ENCODE data around the gene DCDC1. TPM values are rescaled to one million over a fixed set of nuclear protein-coding genes. Genes with fewer than 3 reads are reported as not detected.

DCDC1 gene
- total and polyA plus RNA-seq, 2 donors: 0.09 to 1.2 TPM

- no peak for DNase-seq (ENCODE audit: extremely low spot score)
- Histone ChIP-seq H3K27ac (ENCODE audit: low read depth) (no peak overlapping the region), H3K4me3 (ENCODE audit: low read depth, low read length) (no peak overlapping the region), H3K4me1 (ENCODE audit: insufficient read depth) (no peaks in the 10 kb centered on the region), H3K36me3 (ENCODE audit: insufficient read depth) (no peaks in the 10 kb centered on the region)
- 38% methylated on average over 3 of the region's 3 CpGs for WGBS
These were observed 368.1 kb downstream of the DCDC1 start for GRCh38 chr11:31001427-31001826.

DNA sequence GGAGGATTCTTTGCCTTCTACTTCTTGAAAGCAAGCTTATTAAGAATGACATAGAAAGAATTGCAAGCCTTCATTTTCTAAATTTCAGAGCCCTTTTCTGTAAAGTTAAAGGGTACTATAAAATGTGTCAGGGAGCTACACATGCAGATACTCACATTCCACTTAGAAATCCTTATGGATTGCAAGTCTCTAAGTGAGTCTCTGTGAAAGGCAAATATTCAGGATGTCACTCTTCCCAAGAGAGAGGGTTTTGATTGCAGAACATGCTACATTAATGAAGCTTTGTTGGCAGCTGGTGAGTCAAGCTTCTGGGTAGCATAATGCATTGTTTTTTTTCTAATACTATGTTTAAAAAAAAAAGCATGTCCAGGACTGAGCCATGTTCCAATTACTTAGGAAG, 369.2 kb downstream of the DCDC1 start:
- no peaks in the 10 kb centered on the region for H3K36me3 ChIP-seq (ENCODE audit: insufficient read depth)
- DNase-seq (ENCODE audit: extremely low spot score): no peak
- no peak overlapping the region for H3K4me3 ChIP-seq (ENCODE audit: low read depth, low read length)
- no peaks in the 10 kb centered on the region for H3K4me1 ChIP-seq (ENCODE audit: insufficient read depth)
- H3K27ac ChIP-seq (ENCODE audit: low read depth): no peak overlapping the region

GRCh38 chr11:30992513-30992849, 377.1 kb downstream of the DCDC1 start:
- no peaks in the 10 kb centered on the region for H3K36me3 ChIP-seq (ENCODE audit: insufficient read depth)
- no peak for DNase-seq (ENCODE audit: extremely low spot score)
- WGBS: 43% methylated on average over 1 of the region's 1 CpG
- H3K4me1 ChIP-seq (ENCODE audit: insufficient read depth): no peaks in the 10 kb centered on the region
- no peak overlapping the region for H3K27ac ChIP-seq (ENCODE audit: low read depth)
- H3K4me3 ChIP-seq (ENCODE audit: low read depth, low read length): no peak overlapping the region

GRCh38 chr11:30991802-30992512, 377.6 kb downstream of the DCDC1 start:
- H3K27ac ChIP-seq (ENCODE audit: low read depth): no peak overlapping the region
- H3K4me3 ChIP-seq (ENCODE audit: low read depth, low read length): no peak overlapping the region
- WGBS: 82% methylated on average over 2 of the region's 2 CpGs
- H3K36me3 ChIP-seq (ENCODE audit: insufficient read depth): no peaks in the 10 kb centered on the region
- DNase-seq (ENCODE audit: extremely low spot score): no peak
- H3K4me1 ChIP-seq (ENCODE audit: insufficient read depth): no peaks in the 10 kb centered on the region

DNA sequence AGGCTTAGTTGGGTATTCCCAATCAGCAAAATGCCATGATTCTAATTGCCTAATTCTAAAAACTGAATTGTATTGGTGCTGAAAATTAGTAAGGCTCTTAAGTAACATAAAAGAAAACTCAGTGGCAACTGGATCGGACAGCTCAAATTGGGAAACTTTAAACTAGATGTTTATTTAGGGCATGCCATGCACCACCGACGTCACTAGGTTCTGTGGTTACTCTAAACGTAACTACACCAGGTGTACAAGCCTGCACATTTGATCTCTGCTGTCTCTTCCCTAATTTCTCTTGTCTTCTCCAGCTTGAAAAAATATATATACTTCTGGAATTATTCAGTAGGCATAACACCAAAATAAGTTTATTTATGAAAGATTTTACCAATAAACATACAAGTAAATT, 378.2 kb downstream of the DCDC1 start:
- Histone ChIP-seq H3K27ac (ENCODE audit: low read depth) (no peak overlapping the region), H3K4me1 (ENCODE audit: insufficient read depth) (no peaks in the 10 kb centered on the region), H3K36me3 (ENCODE audit: insufficient read depth) (no peaks in the 10 kb centered on the region), H3K4me3 (ENCODE audit: low read depth, low read length) (no peak overlapping the region)
- DNase-seq (ENCODE audit: extremely low spot score): no peak
- WGBS: 82% methylated on average over 4 of the region's 4 CpGs

DNA sequence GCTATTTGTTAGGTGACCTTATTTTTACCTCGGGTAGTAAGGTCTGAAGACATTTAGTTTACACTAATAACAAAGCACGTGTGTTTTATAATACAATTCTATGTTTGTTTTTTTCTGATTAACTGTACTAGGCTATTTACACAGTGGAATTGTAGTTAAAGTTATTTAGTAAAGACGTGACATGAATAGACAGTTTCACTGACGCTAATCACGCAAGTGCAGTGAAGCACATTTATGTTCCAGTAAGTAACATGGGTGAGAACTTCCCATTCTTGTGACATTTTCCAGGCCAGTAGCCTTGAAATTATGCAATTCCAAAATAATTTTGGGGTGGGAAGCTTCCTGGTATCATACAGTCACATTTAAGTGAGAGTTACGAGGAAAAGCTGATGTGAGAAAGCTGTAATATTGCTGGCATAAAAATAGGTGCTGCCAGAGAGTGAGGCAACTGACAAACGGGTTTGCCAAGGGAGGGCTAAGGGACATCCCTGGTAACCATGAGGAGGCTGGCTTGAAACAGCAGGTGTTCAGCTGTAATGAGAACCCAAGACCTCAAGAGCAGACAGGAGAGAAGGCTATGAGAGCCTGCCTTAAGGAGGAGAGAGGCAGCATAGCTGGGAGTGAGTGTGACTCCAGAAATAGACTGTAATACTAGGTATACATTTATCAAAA, 378.8 kb downstream of the DCDC1 start:
- DNase-seq (ENCODE audit: extremely low spot score): no peak
- no peaks in the 10 kb centered on the region for H3K4me1 ChIP-seq (ENCODE audit: insufficient read depth)
- no peaks in the 10 kb centered on the region for H3K36me3 ChIP-seq (ENCODE audit: insufficient read depth)
- H3K27ac ChIP-seq (ENCODE audit: low read depth): no peak overlapping the region
- H3K4me3 ChIP-seq (ENCODE audit: low read depth, low read length): no peak overlapping the region
- WGBS: 75% methylated on average over 7 of the region's 7 CpGs

DNA sequence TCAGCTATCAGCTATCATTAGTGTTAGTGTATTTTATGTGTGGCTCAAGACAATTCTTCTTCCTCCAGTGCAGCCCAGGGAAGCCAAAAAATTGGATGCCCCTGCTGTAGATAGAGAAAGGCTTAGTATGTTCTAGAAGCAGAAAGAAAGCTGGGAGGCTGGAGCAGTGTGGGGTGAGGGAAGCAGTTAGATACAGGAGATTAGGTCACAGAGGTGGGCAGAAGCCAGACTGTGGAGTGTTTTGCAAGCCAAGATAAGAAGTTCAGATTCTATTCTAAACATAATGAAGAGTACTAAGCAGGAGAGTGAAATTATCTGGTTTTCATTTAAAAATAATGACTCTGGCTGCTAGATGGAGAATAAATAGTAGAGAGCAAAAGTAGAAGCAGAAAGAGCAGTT, 381.7 kb downstream of the DCDC1 start:
- DNase-seq (ENCODE audit: extremely low spot score): no peak
- Histone ChIP-seq H3K36me3 (ENCODE audit: insufficient read depth) (no peaks in the 10 kb centered on the region), H3K4me1 (ENCODE audit: insufficient read depth) (no peaks in the 10 kb centered on the region), H3K27ac (ENCODE audit: low read depth) (no peak overlapping the region), H3K4me3 (ENCODE audit: low read depth, low read length) (no peak overlapping the region)

- Histone ChIP-seq H3K4me3 (ENCODE audit: low read depth, low read length) (no peak overlapping the region), H3K4me1 (ENCODE audit: insufficient read depth) (no peaks in the 10 kb centered on the region), H3K36me3 (ENCODE audit: insufficient read depth) (no peaks in the 10 kb centered on the region), H3K27ac (ENCODE audit: low read depth) (no peak overlapping the region)
- DNase-seq (ENCODE audit: extremely low spot score): no peak
These were observed 384.0 kb downstream of the DCDC1 start for GRCh38 chr11:30985536-30985935.

- Histone ChIP-seq H3K27ac (ENCODE audit: low read depth) (no peak overlapping the region), H3K4me1 (ENCODE audit: insufficient read depth) (no peaks in the 10 kb centered on the region)
- WGBS: 68% methylated on average over 3 of the region's 3 CpGs
These were observed 384.7 kb downstream of the DCDC1 start for GRCh38 chr11:30984827-30985226.

GRCh38 chr11:30984442-30984816, 385.1 kb downstream of the DCDC1 start:
- no peaks in the 10 kb centered on the region for H3K36me3 ChIP-seq (ENCODE audit: insufficient read depth)
- 48% methylated on average over 4 of the region's 4 CpGs for WGBS
- no peak overlapping the region for H3K4me3 ChIP-seq (ENCODE audit: low read depth, low read length)
- no peak overlapping the region for H3K27ac ChIP-seq (ENCODE audit: low read depth)
- DNase-seq (ENCODE audit: extremely low spot score): no peak
- H3K4me1 ChIP-seq (ENCODE audit: insufficient read depth): no peaks in the 10 kb centered on the region

More at GRCh38 chr11:30984827-30985226, 384.7 kb downstream of the DCDC1 start:
- no peaks in the 10 kb centered on the region for H3K36me3 ChIP-seq (ENCODE audit: insufficient read depth)
- H3K4me3 ChIP-seq (ENCODE audit: low read depth, low read length): no peak overlapping the region
- DNase-seq (ENCODE audit: extremely low spot score): no peak

- 50% methylated on average over 6 of the region's 6 CpGs for WGBS
- Histone ChIP-seq H3K36me3 (ENCODE audit: insufficient read depth) (no peaks in the 10 kb centered on the region), H3K4me3 (ENCODE audit: low read depth, low read length) (no peak overlapping the region), H3K4me1 (ENCODE audit: insufficient read depth) (no peaks in the 10 kb centered on the region), H3K27ac (ENCODE audit: low read depth) (no peak overlapping the region)
- no peak for DNase-seq (ENCODE audit: extremely low spot score)
These were observed 385.6 kb downstream of the DCDC1 start for GRCh38 chr11:30983776-30984441.

GRCh38 chr11:30983143-30983542, 386.4 kb downstream of the DCDC1 start:
- H3K4me1 ChIP-seq (ENCODE audit: insufficient read depth): no peaks in the 10 kb centered on the region
- H3K27ac ChIP-seq (ENCODE audit: low read depth): no peak overlapping the region
- 72% methylated on average over 2 of the region's 2 CpGs for WGBS
- no peaks in the 10 kb centered on the region for H3K36me3 ChIP-seq (ENCODE audit: insufficient read depth)
- DNase-seq (ENCODE audit: extremely low spot score): no peak
- H3K4me3 ChIP-seq (ENCODE audit: low read depth, low read length): no peak overlapping the region

- Histone ChIP-seq H3K4me3 (ENCODE audit: low read depth, low read length) (no peak overlapping the region), H3K36me3 (ENCODE audit: insufficient read depth) (no peaks in the 10 kb centered on the region), H3K27ac (ENCODE audit: low read depth) (no peak overlapping the region), H3K4me1 (ENCODE audit: insufficient read depth) (no peaks in the 10 kb centered on the region)
- DNase-seq (ENCODE audit: extremely low spot score): no peak
These were observed 402.0 kb downstream of the DCDC1 start for GRCh38 chr11:30967579-30967978.

GRCh38 chr11:30960387-30960992, 409.0 kb downstream of the DCDC1 start:
- DNase-seq (ENCODE audit: extremely low spot score): no peak
- Histone ChIP-seq H3K27ac (ENCODE audit: low read depth) (no peak overlapping the region), H3K4me1 (ENCODE audit: insufficient read depth) (no peaks in the 10 kb centered on the region), H3K36me3 (ENCODE audit: insufficient read depth) (no peaks in the 10 kb centered on the region), H3K4me3 (ENCODE audit: low read depth, low read length) (no peak overlapping the region)
- 4% methylated on average over 2 of the region's 2 CpGs for WGBS
